Measurements from ENCODE around the gene CD2AP.

DNA sequence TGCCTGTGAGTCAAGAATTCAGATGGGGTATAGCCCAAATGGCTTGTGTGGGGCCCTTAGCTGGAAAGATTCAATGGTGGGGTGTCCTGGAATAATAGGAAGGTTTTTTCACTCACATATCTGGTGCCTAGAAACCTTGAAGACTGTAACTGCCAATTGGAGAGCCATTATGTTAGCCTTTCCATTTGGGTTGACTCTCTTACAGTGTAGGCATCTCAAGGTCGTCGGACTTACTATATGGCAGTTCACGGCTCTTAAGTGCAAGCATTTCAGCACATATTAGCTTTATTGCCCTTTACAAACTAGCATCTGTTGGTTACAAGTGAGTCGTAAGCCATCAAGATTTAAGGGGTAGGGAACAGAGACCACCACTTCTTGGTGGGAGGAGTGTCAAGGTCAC, 74.1 kb downstream of the CD2AP start:
- TF ChIP-seq POLR2A (IDR thresholded peaks at IDR 0.05; ENCODE audit: low read length) (no peak), GATA1 (IDR thresholded peaks at IDR 0.05; ENCODE audit: low read depth, low read length) (no peak)
